Measurements from ENCODE around the gene C10orf90.

The C10orf90 gene

DNA sequence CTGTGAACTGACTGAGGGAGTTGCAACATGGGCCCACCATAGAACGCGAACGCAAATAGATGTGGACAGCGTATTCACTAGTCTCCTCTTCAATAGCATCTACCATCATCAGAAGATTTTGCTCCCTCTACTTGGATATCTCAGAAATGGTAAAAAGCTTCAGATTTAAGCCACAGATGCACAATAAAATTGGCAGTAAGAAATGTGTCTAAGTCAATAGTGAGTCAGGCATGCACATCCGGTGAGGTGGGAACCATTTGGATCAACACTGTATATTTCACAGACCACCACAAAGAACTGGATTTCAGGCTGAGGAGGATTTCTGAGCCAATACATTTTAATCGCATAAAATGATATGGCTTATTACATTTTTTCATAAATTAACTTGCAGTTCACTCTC, 170.7 kb downstream of the C10orf90 start:
- no peak for TF ChIP-seq TAF1 (IDR thresholded peaks at IDR 0.05; ENCODE audit: borderline replicate concordance, insufficient read depth, low read length)
- TF ChIP-seq, protein P1, sequence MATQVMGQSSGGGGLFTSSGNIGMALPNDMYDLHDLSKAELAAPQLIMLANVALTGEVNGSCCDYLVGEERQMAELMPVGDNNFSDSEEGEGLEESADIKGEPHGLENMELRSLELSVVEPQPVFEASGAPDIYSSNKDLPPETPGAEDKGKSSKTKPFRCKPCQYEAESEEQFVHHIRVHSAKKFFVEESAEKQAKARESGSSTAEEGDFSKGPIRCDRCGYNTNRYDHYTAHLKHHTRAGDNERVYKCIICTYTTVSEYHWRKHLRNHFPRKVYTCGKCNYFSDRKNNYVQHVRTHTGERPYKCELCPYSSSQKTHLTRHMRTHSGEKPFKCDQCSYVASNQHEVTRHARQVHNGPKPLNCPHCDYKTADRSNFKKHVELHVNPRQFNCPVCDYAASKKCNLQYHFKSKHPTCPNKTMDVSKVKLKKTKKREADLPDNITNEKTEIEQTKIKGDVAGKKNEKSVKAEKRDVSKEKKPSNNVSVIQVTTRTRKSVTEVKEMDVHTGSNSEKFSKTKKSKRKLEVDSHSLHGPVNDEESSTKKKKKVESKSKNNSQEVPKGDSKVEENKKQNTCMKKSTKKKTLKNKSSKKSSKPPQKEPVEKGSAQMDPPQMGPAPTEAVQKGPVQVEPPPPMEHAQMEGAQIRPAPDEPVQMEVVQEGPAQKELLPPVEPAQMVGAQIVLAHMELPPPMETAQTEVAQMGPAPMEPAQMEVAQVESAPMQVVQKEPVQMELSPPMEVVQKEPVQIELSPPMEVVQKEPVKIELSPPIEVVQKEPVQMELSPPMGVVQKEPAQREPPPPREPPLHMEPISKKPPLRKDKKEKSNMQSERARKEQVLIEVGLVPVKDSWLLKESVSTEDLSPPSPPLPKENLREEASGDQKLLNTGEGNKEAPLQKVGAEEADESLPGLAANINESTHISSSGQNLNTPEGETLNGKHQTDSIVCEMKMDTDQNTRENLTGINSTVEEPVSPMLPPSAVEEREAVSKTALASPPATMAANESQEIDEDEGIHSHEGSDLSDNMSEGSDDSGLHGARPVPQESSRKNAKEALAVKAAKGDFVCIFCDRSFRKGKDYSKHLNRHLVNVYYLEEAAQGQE (IDR thresholded peaks at IDR 0.05; ENCODE audit: insufficient read depth in 1 of 2, low read depth in 2 of 2, low read length in 2 of 2), result no peak
- TF ChIP-seq FOXP2 (optimal IDR thresholded peaks at IDR 0.05; ENCODE audit: borderline replicate concordance, extremely low read depth, extremely low read length, insufficient read depth), result no peak
- TF ChIP-seq SIN3A (IDR thresholded peaks at IDR 0.05; ENCODE audit: borderline replicate concordance, insufficient read depth, low read length), result no peak
- TF ChIP-seq POLR2AphosphoS5 (IDR thresholded peaks at IDR 0.05; ENCODE audit: low read depth, low read length), result no peak

DNA sequence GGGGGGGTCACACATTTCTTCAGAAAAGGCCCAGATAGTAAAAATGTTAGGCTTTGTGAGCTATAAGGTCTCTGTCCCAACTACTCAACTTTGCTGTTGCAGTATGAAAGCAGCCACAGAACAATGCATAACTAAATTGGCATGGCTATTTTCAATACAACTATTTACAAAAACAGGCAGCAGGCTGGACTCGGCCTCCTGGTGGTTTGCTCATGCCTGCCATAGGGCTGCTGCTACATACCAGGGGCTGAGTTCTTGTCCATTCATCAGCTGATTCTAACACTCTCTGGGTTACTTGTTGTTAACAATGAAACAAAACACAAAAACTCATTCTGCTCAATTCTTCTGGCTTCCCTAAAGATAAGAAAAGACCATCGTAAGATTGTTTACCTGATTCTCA, 172.8 kb downstream of the C10orf90 start:
- TF ChIP-seq POLR2AphosphoS5 (IDR thresholded peaks at IDR 0.05; ENCODE audit: low read depth, low read length), result no peak
- no peak for TF ChIP-seq SIN3A (IDR thresholded peaks at IDR 0.05; ENCODE audit: borderline replicate concordance, insufficient read depth, low read length)
- TF ChIP-seq, protein P1 (IDR thresholded peaks at IDR 0.05; ENCODE audit: insufficient read depth in 1 of 2, low read depth in 2 of 2, low read length in 2 of 2), result no peak
- no peak for TF ChIP-seq FOXP2 (optimal IDR thresholded peaks at IDR 0.05; ENCODE audit: borderline replicate concordance, extremely low read depth, extremely low read length, insufficient read depth)

DNA sequence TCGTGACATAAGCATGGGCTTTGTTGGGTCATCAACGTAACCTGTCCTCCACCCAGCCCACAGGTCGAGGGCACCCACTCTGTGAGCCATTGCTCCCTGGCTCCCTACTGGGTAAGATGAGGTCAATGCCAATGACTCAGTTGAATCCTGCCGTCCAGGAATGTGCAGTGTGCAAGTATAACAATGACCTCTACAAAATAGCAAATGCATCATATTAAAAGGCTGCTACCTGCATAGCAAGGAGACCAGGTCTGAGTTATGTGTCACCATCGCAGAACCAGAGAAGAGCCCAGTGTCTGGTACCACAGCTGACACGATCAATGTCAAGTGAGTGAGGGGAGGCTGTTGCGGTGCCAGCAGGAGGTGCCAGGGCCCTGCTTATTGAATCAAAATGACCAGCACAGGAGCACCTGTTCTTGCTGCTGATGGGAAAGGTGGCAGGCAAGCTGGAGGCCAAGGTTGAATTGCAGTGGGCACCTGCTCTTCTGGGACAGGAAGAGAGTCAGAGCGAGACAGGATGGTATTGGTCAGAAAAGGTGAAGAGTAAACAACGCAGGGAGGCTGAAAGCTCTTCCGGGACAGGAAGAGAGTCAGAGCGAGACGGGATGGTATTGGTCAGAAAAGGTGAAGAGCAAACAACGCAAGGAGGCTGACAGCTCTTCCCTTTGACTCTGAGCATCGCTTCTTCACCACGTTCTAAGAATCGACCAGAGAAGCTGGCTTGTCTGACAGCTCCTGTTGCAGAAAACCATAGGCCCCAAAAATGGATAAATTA, 173.5 kb downstream of the C10orf90 start:
- TF ChIP-seq SIN3A (IDR thresholded peaks at IDR 0.05; ENCODE audit: borderline replicate concordance, insufficient read depth, low read length) (no peak), TAF1 (IDR thresholded peaks at IDR 0.05; ENCODE audit: borderline replicate concordance, insufficient read depth, low read length) (no peak)

DNA sequence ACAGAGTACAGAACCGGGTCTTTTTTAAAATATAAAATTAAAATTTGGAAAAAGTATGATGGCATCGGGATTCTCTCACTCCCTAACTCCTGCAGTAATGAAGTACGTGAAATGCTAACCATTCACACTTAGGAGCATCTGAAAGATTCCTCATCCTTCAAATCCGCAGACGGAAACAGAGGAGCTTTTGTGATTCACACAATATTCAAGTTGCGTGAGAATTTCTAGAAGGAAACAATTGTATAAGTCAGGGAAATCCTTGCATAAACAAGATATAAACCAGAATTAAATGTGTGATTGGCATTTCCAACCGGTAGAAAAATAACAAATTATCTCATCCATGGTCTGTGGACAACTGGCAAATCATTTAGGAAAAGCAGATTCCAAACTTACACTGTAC, 179.0 kb downstream of the C10orf90 start:
- TF ChIP-seq TAF1 (IDR thresholded peaks at IDR 0.05; ENCODE audit: borderline replicate concordance, insufficient read depth, low read length), result no peak

DNA sequence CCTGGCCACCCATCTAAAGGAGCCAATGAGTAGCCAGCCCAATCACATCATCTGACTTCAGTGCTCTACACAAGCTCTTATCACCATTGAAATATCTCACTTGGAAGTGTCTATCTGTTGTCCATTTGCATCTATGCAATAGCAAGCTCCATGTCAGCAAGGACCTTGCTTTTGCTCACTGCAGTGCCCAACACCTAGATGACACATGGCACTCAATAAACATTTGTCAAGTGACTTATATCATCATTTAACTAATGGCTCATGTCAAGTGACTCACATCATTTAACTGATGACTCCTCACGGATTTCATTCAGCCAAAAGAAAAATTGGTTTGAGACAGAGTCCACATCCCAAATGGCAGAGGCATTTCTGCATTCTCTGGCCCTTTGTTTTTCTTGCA, 189.3 kb downstream of the C10orf90 start:
- no peak for TF ChIP-seq FOXP2 (optimal IDR thresholded peaks at IDR 0.05; ENCODE audit: borderline replicate concordance, extremely low read depth, extremely low read length, insufficient read depth)

DNA sequence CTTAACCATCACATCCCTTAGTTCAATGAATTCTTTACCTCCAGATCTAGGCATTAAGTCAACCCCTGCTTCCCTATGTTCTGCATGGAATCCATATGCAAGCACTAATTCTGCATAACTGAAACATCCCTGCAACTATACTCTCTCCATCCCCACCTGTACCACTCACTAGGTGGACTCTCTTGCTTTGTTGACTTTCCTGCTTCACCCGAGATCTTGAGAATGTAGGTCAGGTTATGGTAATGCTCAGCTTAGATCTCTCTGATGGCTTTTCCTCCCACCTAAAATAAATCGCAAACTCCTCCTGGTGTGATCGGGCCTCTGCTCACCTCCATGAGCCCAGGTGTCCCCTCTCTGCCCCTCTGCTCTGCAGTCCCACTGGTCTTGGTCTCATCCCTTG, 189.8 kb downstream of the C10orf90 start:
- TF ChIP-seq FOXP2 (optimal IDR thresholded peaks at IDR 0.05; ENCODE audit: borderline replicate concordance, extremely low read depth, extremely low read length, insufficient read depth) (no peak), POLR2AphosphoS5 (IDR thresholded peaks at IDR 0.05; ENCODE audit: low read depth, low read length) (no peak), TAF1 (IDR thresholded peaks at IDR 0.05; ENCODE audit: borderline replicate concordance, insufficient read depth, low read length) (no peak), SIN3A (IDR thresholded peaks at IDR 0.05; ENCODE audit: borderline replicate concordance, insufficient read depth, low read length) (no peak)
- TF ChIP-seq, protein P1 (IDR thresholded peaks at IDR 0.05; ENCODE audit: insufficient read depth in 1 of 2, low read depth in 2 of 2, low read length in 2 of 2), result no peak
